CD4-positive, alpha-beta T cell treated with Interleukin-2 at 100 ng/mL for 4 hours (primary cell): ENCODE data around the gene CEP55.
"Not testable (repeated sequence)": the region's sequence is repeated elsewhere in the genome, so short reads cannot be mapped to it uniquely, and the experiment has no call there.

Experiments used
- DNase-seq: peaks from one replicate; pipeline ENCODE4 v3.0.0-alpha.2; 2020; ENCODE audit warnings: low spot score

Gene CEP55

GRCh38 chr10:93513091-93513490 lies 16.7 kb downstream of the CEP55 start:
- no peak for DNase-seq

GRCh38 chr10:93514521-93514920 lies 18.1 kb downstream of the CEP55 start:
- DNase-seq = no peak

- DNase-seq = no peak
Observed at GRCh38 chr10:93515071-93516005, 18.9 kb downstream of the CEP55 start.

GRCh38 chr10:93516006-93516380 lies 19.6 kb downstream of the CEP55 start:
- no peak for DNase-seq

- no peak for DNase-seq
Observed at GRCh38 chr10:93518531-93518930, 22.1 kb downstream of the CEP55 start.

- DNase-seq = no peak
Observed at GRCh38 chr10:93535293-93535692, 38.9 kb downstream of the CEP55 start.

GRCh38 chr10:93540871-93541270 lies 44.5 kb downstream of the CEP55 start:
- not testable (repeated sequence) for DNase-seq

GRCh38 chr10:93541402-93542357 lies 45.3 kb downstream of the CEP55 start:
- DNase-seq = peak; percentile 22

- no peak for DNase-seq
Observed at GRCh38 chr10:93542358-93542791, 46.0 kb downstream of the CEP55 start.

- DNase-seq = not testable (repeated sequence)
Observed at GRCh38 chr10:93546995-93547394, 50.6 kb downstream of the CEP55 start.

- DNase-seq = no peak
Observed at GRCh38 chr10:93547522-93547921, 51.1 kb downstream of the CEP55 start.

GRCh38 chr10:93548376-93549071 lies 52.1 kb downstream of the CEP55 start:
- DNase-seq = no peak

GRCh38 chr10:93550606-93551005 lies 54.2 kb downstream of the CEP55 start:
- DNase-seq = no peak

GRCh38 chr10:93552780-93553179 lies 56.4 kb downstream of the CEP55 start:
- DNase-seq = no peak

- no peak for DNase-seq
Observed at GRCh38 chr10:93553482-93554315, 57.3 kb downstream of the CEP55 start.

- DNase-seq = no peak
Observed at GRCh38 chr10:93554316-93554663, 57.9 kb downstream of the CEP55 start.

- peak; percentile 34 for DNase-seq
Observed at GRCh38 chr10:93554760-93555432, 58.5 kb downstream of the CEP55 start.

- no peak for DNase-seq
Observed at GRCh38 chr10:93559490-93559889, 63.1 kb downstream of the CEP55 start.

GRCh38 chr10:93560541-93560940 lies 64.1 kb downstream of the CEP55 start:
- DNase-seq = no peak

GRCh38 chr10:93565446-93565845 lies 69.0 kb downstream of the CEP55 start:
- no peak for DNase-seq
